Left colon (tissue), 2 donors: Measurements from ENCODE around the gene PRR19. TPM values are rescaled to one million over a fixed set of nuclear protein-coding genes. Genes with fewer than 3 reads are reported as not detected.
A peak's percentile ranks its signal among the peaks of the same experiment; 100 is the strongest.
"Not testable (repeated sequence)": the region's sequence is repeated elsewhere in the genome, so short reads cannot be mapped to it uniquely, and the experiment has no call there.

ENCODE experiments used
- ATAC-seq: fragments of 200-7000 bp; cut with Tn5 transposase; one replicate; pipeline ENCODE4 v1.9.1; 2020; ENCODE audit warnings: mild to moderate bottlenecking, moderate library complexity
- DNase-seq, 2 donors: peaks; one replicate each; pipeline ENCODE4 v3.0.0-alpha.2; 2020
- intact Hi-C, 2 donors: fragments of 100-400 bp; cut with DNase I in 1 of 2; cut with micrococcal nuclease in 1 of 2; formaldehyde crosslinking; loops; one replicate each; pipeline versions ENCODE4 v1.11.2 to v1.14.0; 2022; cut with DNase I, micrococcal nuclease
- total RNA-seq, 2 donors: library from RNA; stranded (reverse); fragmentation: NEBNext Ultra II Directional; extraction: Animal tissue kit (Norgen Biotek cat#: 25700); gene quantifications; one replicate each; pipeline ENCODE4 v1.2.1, GENCODE V29; 2021
- donor health status: DM: no; HTN: no; CAD: no.
- donor health status: DM: yes; HTN: yes; CAD: no.

Gene PRR19
- total RNA-seq, 2 donors from 2014 or later, result 0.49 to 0.50 TPM

DNA sequence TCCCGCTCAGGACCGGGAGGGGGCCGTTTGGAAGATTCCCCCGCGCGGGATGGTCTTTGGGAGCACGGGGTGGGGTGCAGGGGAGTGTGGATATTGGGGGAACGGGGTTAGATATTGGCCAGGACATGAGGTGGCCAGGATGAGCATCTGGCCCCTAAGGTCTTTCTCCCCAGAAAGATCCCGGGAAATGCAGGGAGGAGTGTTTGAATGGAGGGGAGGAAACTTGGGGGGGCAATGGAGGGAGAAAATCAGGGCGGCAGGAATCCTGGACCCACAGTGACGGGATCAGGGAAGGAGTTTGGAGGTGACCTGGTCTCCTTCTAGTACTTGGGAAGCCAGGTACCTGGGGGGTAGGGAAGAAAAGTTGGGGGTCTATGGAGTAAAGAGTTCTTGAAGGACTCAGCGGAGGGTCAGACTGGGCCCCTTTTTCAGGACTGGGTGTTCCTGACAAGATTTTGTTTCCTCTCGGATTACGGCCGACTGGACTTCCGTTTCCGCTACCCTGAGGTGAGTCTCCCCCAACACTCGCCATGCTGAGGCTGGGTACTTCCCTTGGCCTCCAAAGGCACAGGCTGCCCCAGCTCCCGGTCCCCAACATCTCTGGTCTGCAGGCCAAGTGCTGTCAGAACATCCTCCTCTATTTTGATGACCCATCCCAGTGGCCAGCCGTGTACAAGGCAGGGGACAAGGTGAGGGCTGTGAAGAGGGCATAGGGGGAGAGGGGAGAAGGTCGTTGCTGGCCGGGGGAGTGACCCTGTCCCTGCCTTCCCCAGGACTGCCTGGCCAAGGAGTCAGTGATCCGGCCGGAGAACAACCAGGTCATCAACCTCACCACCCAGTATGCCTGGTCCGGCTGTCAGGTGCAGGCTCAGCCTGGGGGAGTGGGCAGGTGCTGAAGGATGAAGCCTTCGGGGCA, 12.2 kb downstream of the PRR19 start:
- ATAC-seq, result no peak
- no peak for DNase-seq
- intact Hi-C loops, result no loop called here

DNA sequence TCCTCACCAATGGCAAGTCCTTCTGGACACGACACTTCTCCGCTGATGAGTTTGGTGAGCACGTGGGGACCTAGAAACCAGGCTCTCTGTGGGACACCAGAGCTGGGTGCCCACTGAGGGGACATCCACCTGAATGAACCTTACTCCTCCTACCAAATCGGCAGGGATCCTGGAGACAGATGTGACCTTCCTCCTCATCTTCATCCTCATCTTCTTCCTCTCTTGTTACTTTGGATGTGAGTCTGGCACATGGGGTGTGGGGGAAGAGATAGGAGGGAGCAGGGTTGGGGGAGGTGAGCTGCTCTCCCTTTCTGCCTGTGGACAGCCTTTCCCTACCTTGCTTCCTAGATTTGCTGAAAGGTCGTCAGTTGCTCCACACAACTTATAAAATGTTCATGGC, 13.1 kb downstream of the PRR19 start:
- ATAC-seq (no peak), DNase-seq (no peak)
- intact Hi-C loops, result no loop called here

DNA sequence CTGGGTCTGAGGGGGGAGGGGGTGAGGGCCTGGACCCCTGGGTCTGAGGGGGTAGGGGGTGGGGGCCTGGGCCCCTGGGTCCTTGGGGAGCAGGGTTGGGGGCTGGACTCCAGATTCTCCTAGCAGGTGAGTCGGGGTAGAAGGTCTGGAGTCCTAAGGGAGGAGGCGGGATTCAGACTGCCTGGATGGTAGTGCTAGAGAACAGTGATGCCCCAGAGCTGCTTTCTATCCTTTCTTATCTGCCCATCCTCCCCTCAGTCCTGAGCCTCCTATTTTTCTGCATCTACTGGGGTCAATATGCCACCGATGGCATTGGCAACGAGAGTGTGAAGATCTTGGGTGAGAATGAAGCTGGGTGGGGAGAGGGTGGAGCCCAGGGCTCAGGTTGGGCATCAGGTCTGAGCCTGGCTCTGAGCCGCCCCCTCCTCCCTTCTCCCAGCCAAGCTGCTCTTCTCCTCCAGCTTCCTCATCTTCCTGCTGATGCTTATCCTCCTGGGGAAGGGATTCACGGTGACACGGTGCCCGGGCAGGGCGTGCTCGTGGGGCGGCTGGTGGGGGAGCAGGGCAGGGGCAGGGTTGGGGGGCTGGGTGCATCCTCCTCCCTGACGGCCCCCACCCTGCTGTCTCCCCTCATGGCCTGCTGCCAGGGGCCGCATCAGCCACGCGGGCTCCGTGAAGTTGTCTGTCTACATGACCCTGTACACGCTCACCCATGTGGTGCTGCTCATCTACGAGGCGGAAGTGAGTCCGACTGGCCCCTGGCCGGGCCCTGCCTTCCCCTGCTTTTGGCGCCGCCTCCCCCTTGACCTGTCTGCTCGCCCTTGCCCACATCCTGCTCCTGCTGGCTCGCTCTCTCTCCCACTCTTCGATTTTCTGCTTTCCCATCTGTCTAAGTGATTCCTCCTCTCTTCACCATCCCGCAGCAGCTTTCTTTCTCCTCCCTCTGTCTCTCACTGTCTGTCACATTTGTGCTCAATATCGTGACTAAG, 14.6 kb downstream of the PRR19 start:
- ATAC-seq (peak; percentile 66), DNase-seq (peak in 1 of 2 donors; percentile 40)
- intact Hi-C loops, result no loop called here

DNA sequence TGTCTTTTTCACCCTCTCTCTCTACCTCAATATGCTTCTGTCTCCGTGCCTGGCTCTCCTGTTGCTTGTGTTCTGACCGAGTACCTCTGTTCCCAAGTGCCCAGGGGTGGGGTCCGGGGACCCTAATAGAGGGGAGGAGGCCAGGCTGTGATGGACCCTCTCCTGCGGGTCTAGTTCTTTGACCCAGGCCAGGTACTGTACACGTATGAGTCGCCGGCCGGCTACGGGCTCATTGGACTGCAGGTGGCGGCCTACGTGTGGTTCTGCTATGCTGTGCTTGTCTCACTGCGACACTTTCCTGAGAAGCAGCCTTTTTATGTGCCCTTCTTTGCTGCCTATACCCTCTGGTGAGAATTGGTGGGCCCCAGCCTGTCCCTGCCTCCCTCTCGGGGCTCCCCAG, 15.6 kb downstream of the PRR19 start:
- intact Hi-C loops, result no loop called here
- DNase-seq (no peak), ATAC-seq (no peak)

DNA sequence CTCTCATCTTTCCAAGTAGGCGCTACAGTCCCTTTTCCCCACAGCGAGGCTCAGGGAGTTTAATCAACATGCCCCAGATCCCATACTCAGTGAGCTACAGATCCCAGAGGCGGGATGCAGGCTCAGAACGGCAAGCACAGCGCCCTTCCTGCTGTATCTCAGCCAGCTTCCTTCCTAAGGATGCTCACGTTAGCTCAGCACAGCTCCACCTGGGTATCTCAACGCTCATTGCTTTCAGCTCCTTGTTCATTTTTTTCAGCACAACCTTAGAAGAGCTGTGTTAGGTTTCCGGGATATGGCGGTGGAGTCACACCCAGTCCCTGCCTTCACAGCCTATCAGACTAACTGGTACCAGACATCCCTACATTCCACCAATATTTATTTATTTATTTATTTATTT, 20.4 kb downstream of the PRR19 start:
- no peak for DNase-seq
- intact Hi-C loops, result no loop called here

DNA sequence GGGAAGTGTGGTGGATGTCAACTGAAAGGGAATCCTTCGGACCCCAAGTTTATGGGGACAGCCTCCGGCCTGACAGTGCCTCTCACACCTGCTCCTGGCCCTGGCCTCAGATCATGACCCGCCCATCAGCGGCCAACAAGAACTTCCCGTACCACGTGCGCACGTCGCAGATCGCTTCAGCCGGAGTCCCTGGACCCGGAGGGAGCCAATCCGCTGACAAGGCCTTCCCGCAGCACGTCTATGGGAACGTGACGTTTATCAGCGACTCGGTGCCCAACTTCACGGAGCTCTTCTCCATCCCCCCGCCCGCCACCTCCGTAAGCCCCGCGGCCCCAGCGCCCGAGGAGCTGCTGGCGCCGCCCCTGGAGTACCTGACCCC, 21.5 kb downstream of the PRR19 start:
- DNase-seq, result peak in 1 of 2 donors; percentile 31
- intact Hi-C loops, result no loop called here
- no peak for ATAC-seq

More for the DNA sequence above, 20.4 kb downstream of the PRR19 start:
- ATAC-seq, result no peak

DNA sequence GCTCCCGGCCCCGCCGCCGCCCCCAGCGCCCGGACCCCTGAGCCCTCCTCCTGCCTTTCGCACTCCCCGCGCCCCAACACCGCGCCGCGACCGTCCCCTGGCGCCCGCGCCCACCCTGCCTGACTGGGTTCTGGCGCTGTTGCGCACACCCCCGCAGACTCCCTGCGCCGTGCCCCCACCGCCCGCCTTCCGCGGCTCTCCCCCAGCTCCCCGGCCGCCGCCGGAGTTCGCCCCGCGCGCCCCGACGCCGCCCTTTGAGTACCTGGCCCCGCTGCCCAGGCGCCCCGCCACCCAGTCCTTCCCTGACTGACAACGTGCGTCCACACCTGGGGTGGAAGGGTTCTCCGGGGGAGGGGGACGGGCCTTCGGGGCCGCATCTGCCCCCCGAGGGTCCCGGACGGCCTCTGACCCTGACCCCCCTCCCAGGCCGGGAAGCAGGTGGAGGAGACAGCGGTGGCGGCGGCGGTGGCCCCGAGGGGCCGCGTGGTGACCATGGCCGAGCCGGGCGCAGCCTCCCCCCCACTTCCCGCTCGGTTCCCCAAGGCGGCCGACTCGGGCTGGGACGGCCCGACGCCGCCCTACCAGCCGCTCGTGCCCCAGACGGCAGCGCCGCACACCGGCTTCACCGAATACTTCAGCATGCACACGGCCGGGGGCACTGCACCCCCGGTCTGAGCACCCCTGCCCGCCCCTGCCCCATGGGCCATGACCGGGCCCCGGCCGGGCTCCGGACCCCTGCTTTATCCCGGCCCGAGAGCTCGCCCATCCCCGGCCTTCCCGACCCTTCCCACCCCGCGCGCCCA, 22.1 kb downstream of the PRR19 start:
- DNase-seq, result peak in 1 of 2 donors; percentile 36
- intact Hi-C loops, result no loop called here

DNA sequence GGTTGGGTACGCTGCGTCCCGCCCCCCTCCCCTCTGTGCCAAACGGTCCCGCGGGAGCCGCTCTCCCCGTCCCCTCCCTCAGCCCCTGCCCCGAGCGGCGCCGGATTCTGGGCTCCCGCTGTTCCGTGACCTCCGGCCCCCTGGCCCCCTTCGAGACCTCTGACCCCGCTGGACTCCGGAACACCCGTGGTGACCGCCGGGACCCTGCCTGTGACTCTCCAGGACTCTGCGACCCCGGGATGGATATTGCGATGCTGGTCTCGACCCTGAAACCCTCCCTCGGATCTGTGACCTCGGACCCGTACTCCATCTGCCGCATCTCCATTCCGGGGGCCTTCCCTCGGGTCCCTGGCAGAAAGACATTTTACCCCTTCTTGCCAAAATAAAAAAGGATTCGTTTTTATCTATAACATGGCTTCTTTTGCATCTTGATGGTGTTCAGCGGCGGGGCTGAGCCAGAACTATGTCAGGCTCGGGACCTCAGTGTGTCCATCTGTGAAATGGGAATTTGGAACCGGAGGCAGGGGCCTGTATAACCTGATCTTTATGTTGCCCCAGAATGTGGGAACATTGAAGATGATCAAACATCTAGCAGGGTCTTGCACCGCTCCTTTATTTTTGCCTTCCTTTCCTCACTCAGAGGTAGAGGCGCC, 22.8 kb downstream of the PRR19 start:
- ATAC-seq (no peak), DNase-seq (peak in 1 of 2 donors; percentile 36)
- intact Hi-C loops, result no loop called here

More for the DNA sequence above, 22.1 kb downstream of the PRR19 start:
- ATAC-seq, result no peak

DNA sequence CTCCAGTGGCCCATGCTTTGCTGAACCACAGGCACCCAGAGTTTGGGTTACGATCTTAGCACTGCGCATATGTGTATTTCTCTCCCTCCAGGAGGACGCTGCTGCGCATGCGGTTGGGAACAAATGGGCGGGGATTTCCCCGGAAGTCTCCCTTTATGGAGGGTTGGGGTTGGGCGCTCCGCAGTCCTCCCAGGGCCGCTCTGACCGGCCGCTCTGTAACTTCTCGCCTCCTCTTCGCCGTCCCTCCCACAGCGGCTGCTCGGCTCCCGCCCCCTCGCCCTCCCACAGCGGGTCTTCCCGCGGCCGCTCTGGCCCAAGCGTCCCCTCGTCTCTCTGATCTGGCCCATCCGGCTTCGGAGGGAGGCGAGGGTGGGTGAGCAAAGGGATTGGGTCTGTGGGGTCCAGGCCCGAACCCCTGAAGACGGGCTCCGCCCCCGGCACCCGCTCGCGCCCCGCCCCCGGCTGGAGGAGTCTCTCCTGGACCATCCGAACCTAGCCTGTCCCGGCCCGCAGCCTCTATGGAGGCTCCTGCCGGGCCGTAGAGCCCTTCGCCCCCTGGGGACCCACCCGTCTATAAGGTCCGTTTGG, 23.5 kb downstream of the PRR19 start, which contains the start of gene MEGF8:
TSS of gene MEGF8 (plus strand) at position 328 of the 588 bp plus-strand sequence. CDS start 609 bp downstream, outside the sequence.
- intact Hi-C loops, result no loop called here
- peak; percentile 95 for ATAC-seq
- DNase-seq, result peak; percentile 99

DNA sequence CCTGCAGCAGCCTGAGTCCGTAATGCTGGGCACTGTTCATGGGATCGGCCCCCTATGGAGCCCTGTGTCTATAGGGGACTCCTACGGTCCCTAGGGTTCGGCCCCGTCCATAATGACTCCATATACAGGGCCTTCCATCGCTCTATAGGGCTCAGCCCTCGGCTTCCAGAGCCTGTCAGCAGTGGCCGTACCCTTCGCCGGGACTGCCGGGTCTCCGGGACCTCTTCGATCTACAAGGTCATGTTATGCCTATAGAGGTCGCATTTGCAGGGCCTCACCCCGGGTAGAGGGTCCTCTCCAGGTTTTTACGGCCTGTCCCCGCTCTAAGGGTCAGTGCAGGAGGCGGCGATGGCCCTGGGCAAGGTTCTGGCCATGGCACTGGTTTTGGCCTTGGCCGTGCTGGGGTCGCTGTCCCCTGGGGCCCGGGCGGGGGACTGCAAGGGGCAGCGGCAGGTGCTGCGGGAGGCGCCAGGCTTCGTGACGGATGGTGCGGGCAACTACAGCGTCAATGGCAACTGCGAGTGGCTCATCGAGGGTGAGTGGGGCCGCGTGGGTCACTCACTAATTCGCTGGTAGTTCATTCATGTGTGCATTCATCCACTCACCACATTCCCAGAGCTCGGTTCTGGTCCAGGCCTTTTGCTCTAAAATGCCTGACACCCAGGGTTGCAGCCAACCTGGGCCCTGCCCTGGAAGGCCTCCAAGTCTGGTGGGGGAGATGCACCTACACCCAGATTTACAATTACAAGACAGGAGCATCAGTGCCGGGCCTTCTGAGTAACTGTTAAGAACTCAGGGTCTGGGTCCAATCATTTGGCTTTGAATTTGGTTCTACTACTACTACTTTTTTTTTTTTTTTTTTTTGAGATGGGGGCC, 24.2 kb downstream of the PRR19 start:
- ATAC-seq (peak; percentile 45), DNase-seq (peak; percentile 35 to 44)
- intact Hi-C loops, result no loop called here

DNA sequence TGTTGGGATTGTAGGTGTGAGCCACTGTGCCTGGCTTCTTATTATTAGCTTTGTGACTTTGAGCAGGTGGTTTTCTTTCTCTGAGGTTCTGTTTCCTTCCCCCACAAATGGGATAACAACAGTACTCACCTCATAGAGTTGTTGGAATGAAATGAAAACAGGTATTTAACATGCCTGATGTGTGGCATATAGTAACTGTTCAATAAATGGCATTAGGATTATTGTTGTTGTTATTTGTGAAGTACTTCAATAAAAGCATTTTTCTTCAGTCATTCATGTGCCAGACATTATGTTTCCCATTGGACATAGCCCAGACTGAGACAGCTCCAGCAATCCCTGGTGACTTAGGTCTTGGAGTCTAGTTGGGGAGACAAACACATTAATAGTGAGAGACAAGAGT, 25.0 kb downstream of the PRR19 start:
- intact Hi-C loops, result no loop called here
- no peak for DNase-seq
- no peak for ATAC-seq

DNA sequence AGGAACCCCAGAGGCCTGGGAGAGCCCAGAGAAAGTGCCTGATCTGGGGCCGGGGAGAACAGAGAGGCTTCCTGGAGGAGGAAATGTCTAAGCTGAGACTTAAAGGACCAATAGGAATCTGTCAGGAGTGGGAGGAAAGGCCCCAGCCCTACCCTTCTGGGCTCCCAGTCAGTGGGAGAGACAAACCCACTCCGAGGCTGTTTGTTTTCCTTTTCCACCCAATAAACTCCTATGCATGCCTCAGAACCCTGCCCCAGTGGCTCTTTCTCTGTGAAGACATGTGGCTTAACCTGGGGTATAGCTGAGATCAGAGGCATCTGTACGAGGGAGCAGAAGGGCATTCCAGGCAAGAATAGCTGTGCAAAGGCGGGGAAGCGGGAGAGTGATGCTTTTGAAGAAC, 25.4 kb downstream of the PRR19 start:
- DNase-seq (no peak), ATAC-seq (no peak)
- intact Hi-C loops, result no loop called here

DNA sequence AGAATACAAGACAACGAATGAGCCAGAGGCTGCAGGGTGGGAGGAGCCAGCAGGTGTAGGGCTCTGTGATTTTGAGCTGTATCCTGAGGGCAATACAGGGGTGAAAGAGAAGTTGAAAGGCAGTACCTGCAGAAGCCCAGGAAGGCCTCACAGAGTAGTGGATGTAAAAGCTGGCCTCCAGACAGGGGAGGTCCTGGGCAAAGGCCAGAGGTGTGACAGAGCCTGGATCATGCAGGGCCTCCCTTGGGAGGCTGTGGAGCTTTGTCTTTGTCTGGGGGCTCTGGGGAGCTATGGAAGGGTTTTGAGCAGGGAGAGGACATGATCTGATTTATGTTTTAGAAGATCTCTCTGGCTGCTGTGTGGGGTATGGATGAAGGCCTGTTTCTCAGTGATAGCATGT, 26.2 kb downstream of the PRR19 start:
- DNase-seq, result no peak
- intact Hi-C loops, result no loop called here
- ATAC-seq, result no peak

DNA sequence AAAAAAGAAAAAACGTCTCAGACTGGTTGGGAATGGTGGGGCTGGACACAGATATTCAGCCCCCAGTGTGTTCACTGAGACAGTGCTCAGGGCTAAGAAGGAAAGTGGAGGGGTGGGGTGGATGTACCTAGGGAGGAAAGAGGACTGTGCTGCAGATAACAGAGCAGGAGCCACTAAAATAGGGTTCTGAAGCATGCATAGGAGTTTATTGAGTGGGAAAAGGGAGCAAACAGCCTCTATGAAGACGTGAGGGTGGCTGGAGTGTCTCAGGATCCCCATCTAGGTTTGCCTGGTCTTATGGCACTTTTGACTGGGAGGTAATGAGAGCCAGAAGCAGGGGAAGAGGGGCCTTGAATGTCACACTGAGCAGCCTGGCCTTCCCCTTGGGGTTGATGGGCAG, 26.9 kb downstream of the PRR19 start:
- intact Hi-C loops, result no loop called here
- ATAC-seq, result no peak
- no peak for DNase-seq

DNA sequence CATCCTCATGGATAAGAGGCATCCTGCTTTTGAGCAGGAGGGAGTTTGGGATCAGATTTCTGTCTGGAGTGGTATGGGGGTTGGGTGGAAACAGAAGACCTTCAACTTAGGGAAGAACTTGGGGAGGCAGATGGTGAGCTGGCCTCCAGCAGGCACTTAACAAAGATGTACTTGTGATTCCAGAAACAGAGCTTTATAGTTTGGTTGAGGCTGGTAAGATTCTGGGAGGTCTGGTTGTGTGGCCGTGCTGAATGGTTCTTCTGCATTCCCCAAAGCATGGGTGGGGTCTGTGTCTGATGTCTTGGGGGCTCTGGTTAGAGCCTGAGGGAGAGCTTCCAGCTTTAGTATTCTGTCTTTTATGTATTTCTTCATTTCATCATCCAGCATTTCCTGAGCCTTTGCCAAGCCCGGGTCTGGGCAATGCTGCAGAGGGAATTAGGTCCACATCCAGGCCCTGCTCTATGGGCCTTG, 28.3 kb downstream of the PRR19 start:
- no peak for ATAC-seq
- no peak for DNase-seq
- intact Hi-C loops, result no loop called here

DNA sequence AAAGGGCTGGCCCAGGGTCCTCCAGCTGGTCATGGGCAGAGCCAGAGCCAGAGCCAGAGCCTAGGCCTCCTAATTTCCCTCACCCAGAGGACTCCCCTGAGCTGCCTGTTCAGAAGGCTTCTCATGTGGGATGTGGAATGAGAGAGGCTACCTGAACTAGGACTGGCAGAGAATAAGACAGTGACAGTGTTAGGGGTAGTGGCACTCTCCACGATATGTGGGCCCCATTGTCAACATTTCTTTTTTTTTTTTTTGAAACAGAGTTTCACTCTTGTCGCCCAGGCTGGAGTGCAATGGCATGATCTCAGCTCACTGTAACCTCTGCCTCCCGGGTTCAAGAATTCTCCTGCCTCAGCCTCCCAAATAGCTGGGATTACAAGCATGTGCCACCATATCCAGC, 29.4 kb downstream of the PRR19 start:
- ATAC-seq, intact Hi-C loops: not testable (repeated sequence)

DNA sequence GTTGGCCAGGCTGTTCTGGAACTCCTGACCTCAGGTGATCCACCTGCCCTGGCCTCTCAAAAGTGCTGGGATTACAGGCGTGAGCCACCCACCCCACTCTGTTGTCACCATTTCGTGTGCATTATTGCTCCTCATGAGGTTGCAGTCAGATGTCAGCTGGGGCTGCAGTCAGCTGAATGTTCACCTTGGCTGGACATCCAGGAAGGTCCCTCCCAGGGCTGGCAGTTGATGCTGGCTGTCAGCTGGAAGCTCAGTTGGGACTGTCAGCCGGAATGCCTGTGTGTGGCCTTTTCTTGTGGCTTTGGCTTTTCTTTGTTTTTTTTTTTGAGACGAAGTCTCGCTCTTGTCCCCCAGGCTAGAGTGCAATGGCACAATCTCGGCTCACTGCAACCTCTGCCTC, 30.1 kb downstream of the PRR19 start:
- intact Hi-C loops, result no loop called here
- ATAC-seq, result no peak

More for the DNA sequence above, 29.4 kb downstream of the PRR19 start:
- not testable (repeated sequence) for DNase-seq

More for the DNA sequence above, 30.1 kb downstream of the PRR19 start:
- no peak for DNase-seq
